PC-3 (cell line): ENCODE measurements around the gene SFXN4. TPM values are rescaled to one million over a fixed set of nuclear protein-coding genes. Genes with fewer than 3 reads are reported as not detected.
"Not testable (repeated sequence)": the region's sequence is repeated elsewhere in the genome, so short reads cannot be mapped to it uniquely, and the experiment has no call there.

ENCODE experiments used
- ATAC-seq: fragments of 200-7000 bp; cut with Tn5 transposase; 2 replicates; pipeline ENCODE4 v1.9.1; 2020; ENCODE audit warnings: mild to moderate bottlenecking, moderate library complexity
- BruUV-seq: library from RNA; stranded (reverse); fragments of 400-500 nt; replicated peaks from 2 replicates; lab custom pipeline; 2021; lab: Mats Ljungman, UMichigan
- CTCF ChIA-PET: fragments of 300-600 bp; sonication (Branson Sonifier 250); formaldehyde crosslinking; loops from one replicate; lab custom pipeline; 2022; ENCODE audit warnings: antibody characterized with exemption; lab: Charles Lee
- POLR2A ChIA-PET: fragments of 300-600 bp; sonication (Branson Sonifier 250); formaldehyde crosslinking; loops from one replicate; lab custom pipeline; 2022; ENCODE audit warnings: antibody characterized with exemption; ENCODE audit not compliant: unreplicated experiment; lab: Charles Lee
- DNase-seq: peaks from one replicate; pipeline ENCODE4 v3.0.0-alpha.2; 2015
- H2AFZ ChIP-seq: fragments of 300-600 bp; sonication (generic); 2 replicates; pipeline ENCODE4 v1.6.0; 2016; ENCODE audit warnings: antibody characterized with exemption, low read length
- H3F3A ChIP-seq: fragments of 300-600 bp; sonication (generic); one replicate; pipeline ENCODE4 v1.6.0; 2017; ENCODE audit warnings: antibody characterized with exemption, low read length, control low read depth, mild to moderate bottlenecking; ENCODE audit not compliant: unreplicated experiment
- H3K27ac ChIP-seq: fragments of 300-600 bp; sonication (generic); 2 replicates; pipeline ENCODE4 v1.5.1; 2016; ENCODE audit warnings: mild to moderate bottlenecking, low read length
- H3K27me3 ChIP-seq: fragments of 300-600 bp; sonication (generic); 2 replicates; pipeline ENCODE4 v1.6.1; 2016; ENCODE audit warnings: low read length, mixed read lengths
- H3K36me3 ChIP-seq: fragments of 300-600 bp; sonication (generic); 2 replicates; pipeline ENCODE4 v1.6.1; 2016; ENCODE audit warnings: low read depth, mixed run types, low read length, mixed read lengths
- H3K4me1 ChIP-seq: fragments of 300-600 bp; sonication (generic); 2 replicates; pipeline ENCODE4 v1.5.1; 2016; ENCODE audit warnings: low read length; ENCODE audit not compliant: insufficient read depth
- H3K4me2 ChIP-seq: fragments of 300-600 bp; sonication (generic); 2 replicates; pipeline ENCODE4 v1.6.0; 2016; ENCODE audit warnings: low read length
- H3K4me3 ChIP-seq: fragments of 300-600 bp; sonication (generic); 2 replicates; pipeline ENCODE4 v1.5.1; 2016; ENCODE audit warnings: mild to moderate bottlenecking, low read length, mixed read lengths
- H3K79me2 ChIP-seq: fragments of 300-600 bp; sonication (generic); 2 replicates; pipeline ENCODE4 v1.6.1; 2017; ENCODE audit warnings: low read length, mixed read lengths
- H3K9ac ChIP-seq: fragments of 300-600 bp; sonication (generic); 2 replicates; pipeline ENCODE4 v1.6.0; 2016; ENCODE audit warnings: mild to moderate bottlenecking, low read length
- H3K9me2 ChIP-seq: fragments of 300-600 bp; sonication (generic); replicated peaks from 2 replicates; pipeline ENCODE4 v1.6.1; 2016; ENCODE audit warnings: mixed run types, low read length, mixed read lengths
- H3K9me3 ChIP-seq: fragments of 300-600 bp; sonication (generic); 2 replicates; pipeline ENCODE4 v1.6.1; 2016; ENCODE audit warnings: low read length, mixed read lengths
- H4K20me1 ChIP-seq: fragments of 300-600 bp; sonication (generic); 2 replicates; pipeline ENCODE4 v1.6.1; 2016; ENCODE audit warnings: low read length, mixed read lengths
- CTCF ChIP-seq: fragments of 300-600 bp; sonication (generic); conservative IDR thresholded peaks from 2 replicates; pipeline ENCODE4 v1.5.1; 2017; ENCODE audit warnings: antibody characterized with exemption, low read depth, mild to moderate bottlenecking, low read length
- EZH2 ChIP-seq: fragments of 300-600 bp; sonication (generic); IDR thresholded peaks from one replicate; pipeline ENCODE4 v1.6.1; 2017; ENCODE audit warnings: antibody characterized with exemption, mild to moderate bottlenecking, low read length; ENCODE audit not compliant: unreplicated experiment
- EZH2phosphoT487 ChIP-seq: fragments of 300-600 bp; sonication (generic); IDR thresholded peaks from 2 replicates; pipeline ENCODE4 v1.6.1; 2018; ENCODE audit warnings: mild to moderate bottlenecking, antibody characterized with exemption, low read length, borderline replicate concordance
- intact Hi-C: fragments of 100-400 bp; cut with micrococcal nuclease; formaldehyde crosslinking; loops from 2 replicates; pipeline ENCODE4 v1.9.0; 2023
- total RNA-seq: library from RNA; depleted of rRNA; stranded (reverse); fragments of >200 nt; gene quantifications from 2 replicates; pipeline ENCODE4 v1.2.3, GENCODE V29; 2014

SFXN4 gene
- total RNA-seq, 1 experiment from 2014 or later = 32.8 TPM

DNA sequence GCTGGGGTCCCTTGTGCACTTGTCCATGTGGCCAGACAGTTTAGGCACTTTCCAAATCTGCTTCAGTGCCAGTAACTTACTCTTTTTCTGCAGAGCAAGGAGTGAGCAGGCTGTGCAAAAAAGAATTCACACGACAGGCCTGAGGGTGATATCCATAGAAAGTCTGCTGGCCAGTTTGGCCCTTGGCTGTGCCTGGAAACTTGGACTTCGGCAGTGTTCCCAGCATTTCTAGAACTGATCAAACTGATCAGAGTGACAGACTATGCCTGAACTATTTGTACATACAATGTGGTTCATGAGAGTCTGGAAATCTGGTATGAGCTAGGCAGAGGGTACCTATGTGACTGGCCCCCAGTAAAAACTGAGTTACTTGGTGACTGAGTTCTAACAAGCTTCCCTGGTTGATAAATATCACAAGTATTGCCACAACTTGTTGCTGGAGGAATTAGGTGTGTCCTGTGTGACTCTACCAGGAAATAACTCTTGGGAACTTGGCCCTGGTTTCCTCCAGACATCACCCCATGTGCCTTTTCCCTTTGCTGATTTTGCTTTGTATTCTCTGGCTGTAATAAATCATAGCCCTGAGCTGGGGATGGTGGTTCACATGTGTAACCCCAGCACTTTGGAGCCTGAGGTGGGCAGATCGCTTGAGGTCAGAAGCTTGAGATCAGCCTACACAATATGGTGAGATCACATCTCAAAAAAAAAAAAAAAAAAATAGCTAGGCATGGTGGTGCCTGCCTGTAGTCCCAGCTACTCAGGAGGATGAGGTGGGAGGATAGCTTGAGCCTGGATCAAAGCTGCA, 64.9 kb downstream of the SFXN4 start:
- peak; percentile 30 for DNase-seq
- BruUV-seq = no TSS peak
- no peaks in the 10 kb centered on the region for H4K20me1 ChIP-seq
- no peak overlapping the region for H3K4me3 ChIP-seq
- no peak; the same call in 1 of the 2 replicates for ATAC-seq
- H3K9me3 ChIP-seq = no peaks in the 10 kb centered on the region
- no peaks in the 10 kb centered on the region for H3F3A ChIP-seq
- H2AFZ ChIP-seq = no peak overlapping the region
- no peak overlapping the region for H3K4me2 ChIP-seq
- H3K9ac ChIP-seq = no peak overlapping the region
- ChIA-PET CTCF (interaction anchor here (0.6 kb wide), 1 partner anchor 265 kb away, joined by 4 read pairs; no protein-coding TSS in a partner anchor), POLR2A (interaction anchor here (0.5 kb wide), 1 partner anchor 60 kb away, joined by 4 read pairs; no protein-coding TSS in a partner anchor)
- no peaks in the 10 kb centered on the region for H3K36me3 ChIP-seq
- peaks cover 11% of the 10 kb centered on the region for H3K79me2 ChIP-seq
- intact Hi-C loops = no loop called here
- no peaks in the 10 kb centered on the region for H3K27me3 ChIP-seq
- H3K9me2 ChIP-seq = no peaks in the 10 kb centered on the region
- H3K4me1 ChIP-seq = peaks cover 16% of the 10 kb centered on the region
- TF ChIP-seq CTCF (no peak), EZH2phosphoT487 (no peak), EZH2 (no peak)
- H3K27ac ChIP-seq = peak overlapping the region; percentile 6; the same call in 1 of the 2 replicates

DNA sequence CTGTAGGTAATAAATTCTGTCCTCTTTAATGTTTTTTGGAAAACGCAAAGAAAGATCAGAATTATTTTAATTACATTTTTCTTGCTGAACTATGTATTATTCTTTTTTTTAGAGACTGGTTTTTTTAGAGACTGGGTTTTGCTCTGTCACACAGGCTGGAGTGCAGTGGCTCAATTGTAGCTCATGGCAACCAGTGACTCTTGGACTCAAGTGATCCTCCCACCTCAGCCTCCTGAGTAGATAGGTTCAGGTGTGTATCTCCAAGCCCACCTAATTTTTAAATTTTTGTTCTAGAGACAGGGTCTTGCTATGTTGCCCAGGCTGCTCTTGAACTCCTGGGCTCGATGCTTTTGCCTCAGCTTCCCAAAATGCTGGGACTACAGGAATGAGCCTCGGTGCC, 66.9 kb downstream of the SFXN4 start:
- Histone ChIP-seq H3K79me2 (no peaks in the 10 kb centered on the region), H3K27ac (no peak overlapping the region), H3K4me2 (no peak overlapping the region), H3K4me3 (no peak overlapping the region), H3K9ac (no peak overlapping the region), H3K9me3 (no peaks in the 10 kb centered on the region), H3K27me3 (no peaks in the 10 kb centered on the region), H3K4me1 (peaks cover 9% of the 10 kb centered on the region), H3K9me2 (no peaks in the 10 kb centered on the region), H3F3A (no peaks in the 10 kb centered on the region), H3K36me3 (no peaks in the 10 kb centered on the region), H2AFZ (no peak overlapping the region), H4K20me1 (no peaks in the 10 kb centered on the region)
- ChIA-PET CTCF (no interaction called here), POLR2A (no interaction called here)
- ATAC-seq (no peak), DNase-seq (no peak)
- BruUV-seq = no TSS peak
- intact Hi-C loops = no loop called here
- no peak for TF ChIP-seq CTCF
- no peak for TF ChIP-seq EZH2phosphoT487
- TF ChIP-seq EZH2 = no peak

- H3F3A ChIP-seq, H3K36me3 ChIP-seq, H3K9me3 ChIP-seq, H3K27ac ChIP-seq, DNase-seq, H3K4me3 ChIP-seq, intact Hi-C loops, H3K9ac ChIP-seq, POLR2A ChIA-PET, H2AFZ ChIP-seq, H3K79me2 ChIP-seq, H3K4me2 ChIP-seq, BruUV-seq, H3K4me1 ChIP-seq, CTCF ChIA-PET, ATAC-seq, H3K9me2 ChIP-seq, H3K27me3 ChIP-seq, H4K20me1 ChIP-seq: not testable (repeated sequence)
These were observed 68.7 kb downstream of the SFXN4 start for GRCh38 chr10:119096641-119097415.
